EL (cell line): ENCODE data around the gene SULT2A1.
A peak's percentile ranks its signal among the peaks of the same experiment; 100 is the strongest.
"Not testable (repeated sequence)": the region's sequence is repeated elsewhere in the genome, so short reads cannot be mapped to it uniquely, and the experiment has no call there.

Source experiments
- DNase-seq: peaks from one replicate; pipeline ENCODE4 v3.0.0-alpha.2; 2016

Gene SULT2A1, protein sequence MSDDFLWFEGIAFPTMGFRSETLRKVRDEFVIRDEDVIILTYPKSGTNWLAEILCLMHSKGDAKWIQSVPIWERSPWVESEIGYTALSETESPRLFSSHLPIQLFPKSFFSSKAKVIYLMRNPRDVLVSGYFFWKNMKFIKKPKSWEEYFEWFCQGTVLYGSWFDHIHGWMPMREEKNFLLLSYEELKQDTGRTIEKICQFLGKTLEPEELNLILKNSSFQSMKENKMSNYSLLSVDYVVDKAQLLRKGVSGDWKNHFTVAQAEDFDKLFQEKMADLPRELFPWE

GRCh38 chr19:47886010-47886559 is at the start of gene SULT2A1:
Gene SULT2A1 (minus strand): TSS chr19:47886315. CDS start chr19:47886257, 58 bp downstream.
- DNase-seq = no peak

DNA sequence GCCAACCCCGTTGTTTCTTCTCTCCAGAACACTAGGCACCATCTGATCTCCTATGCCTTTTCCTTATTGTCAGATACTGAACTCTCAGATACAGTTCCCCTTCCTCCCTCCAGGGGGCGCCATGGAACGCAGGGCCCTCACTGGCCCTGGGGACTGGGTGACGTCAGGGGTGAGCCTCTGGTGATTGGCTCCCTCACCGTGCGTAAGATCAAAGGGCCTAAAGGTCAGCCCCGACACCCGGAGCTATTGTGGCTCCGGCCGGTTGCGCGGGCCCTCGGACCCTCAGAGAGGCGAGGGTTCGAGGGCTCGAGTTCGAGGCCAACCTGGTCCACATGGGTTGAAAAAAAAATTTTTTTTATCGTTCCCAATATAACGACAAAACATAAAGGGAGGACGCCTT is 42.5 kb upstream of the SULT2A1 start:
- DNase-seq = not testable (repeated sequence)

DNA sequence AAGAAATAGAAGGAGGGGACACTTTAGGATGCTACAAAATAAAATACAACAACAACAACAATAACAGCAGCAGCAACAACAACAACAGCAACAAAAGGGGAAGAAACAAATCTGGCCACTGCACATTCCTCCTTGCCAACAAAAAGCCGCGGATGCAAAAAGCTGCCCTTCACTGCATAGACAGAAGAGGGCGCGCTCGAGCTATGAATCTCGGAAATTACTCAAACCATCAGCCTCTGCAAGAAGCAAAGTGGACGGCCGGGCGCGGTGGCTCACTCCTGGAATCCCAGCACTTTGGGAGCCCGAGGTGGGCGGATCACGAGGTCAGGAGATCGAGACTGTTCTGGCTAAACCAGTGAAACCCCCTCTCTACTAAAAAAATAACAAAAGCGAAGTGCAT is 34.0 kb upstream of the SULT2A1 start:
- not testable (repeated sequence) for DNase-seq

- DNase-seq = not testable (repeated sequence)
Observed at GRCh38 chr19:47910191-47910590, 24.1 kb upstream of the SULT2A1 start.

- DNase-seq = not testable (repeated sequence)
Observed at GRCh38 chr19:47909350-47909749, 23.2 kb upstream of the SULT2A1 start.

DNA sequence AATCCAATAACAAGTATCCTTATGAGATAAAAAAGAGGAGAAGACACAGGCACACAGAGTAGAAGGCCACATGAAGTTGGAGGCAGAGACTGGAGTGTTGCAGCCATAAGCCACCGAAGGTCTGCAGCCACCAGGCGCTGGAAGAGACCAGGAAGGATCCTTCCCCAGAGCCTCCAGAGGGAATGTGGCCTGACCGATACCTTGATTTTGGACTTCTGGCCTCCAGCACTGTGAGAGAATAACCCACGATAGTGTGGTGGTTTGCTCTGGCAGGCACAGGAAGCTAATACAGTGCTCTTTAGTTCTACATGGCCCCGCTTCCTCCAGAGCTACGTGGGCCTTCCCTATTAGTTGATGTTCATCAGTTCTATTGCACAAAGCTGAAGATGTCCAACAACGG is 15.3 kb upstream of the SULT2A1 start:
- no peak for DNase-seq

DNA sequence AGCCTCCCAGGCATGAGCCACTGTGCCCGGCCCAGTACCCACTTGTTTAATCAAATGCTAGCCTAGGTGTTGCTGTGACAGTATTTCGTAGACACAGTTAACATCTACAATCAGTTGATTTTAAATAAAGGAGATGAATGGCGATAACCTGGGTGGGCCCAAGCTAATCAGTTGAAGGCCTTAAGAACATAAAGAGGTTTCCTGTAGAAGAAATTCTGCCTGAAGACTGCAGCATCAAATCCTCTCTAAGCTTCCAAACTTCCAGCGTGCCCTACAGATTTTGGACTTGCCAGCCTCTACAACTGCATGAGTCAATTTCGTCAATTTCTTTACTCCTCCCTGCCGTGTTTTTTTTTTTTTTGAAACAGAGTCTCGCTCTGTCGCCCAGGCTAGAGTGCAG is 13.2 kb upstream of the SULT2A1 start:
- DNase-seq = no peak

GRCh38 chr19:47897861-47898260 is 11.7 kb upstream of the SULT2A1 start:
- no peak for DNase-seq

GRCh38 chr19:47896773-47897172 is 10.7 kb upstream of the SULT2A1 start:
- DNase-seq = no peak

DNA sequence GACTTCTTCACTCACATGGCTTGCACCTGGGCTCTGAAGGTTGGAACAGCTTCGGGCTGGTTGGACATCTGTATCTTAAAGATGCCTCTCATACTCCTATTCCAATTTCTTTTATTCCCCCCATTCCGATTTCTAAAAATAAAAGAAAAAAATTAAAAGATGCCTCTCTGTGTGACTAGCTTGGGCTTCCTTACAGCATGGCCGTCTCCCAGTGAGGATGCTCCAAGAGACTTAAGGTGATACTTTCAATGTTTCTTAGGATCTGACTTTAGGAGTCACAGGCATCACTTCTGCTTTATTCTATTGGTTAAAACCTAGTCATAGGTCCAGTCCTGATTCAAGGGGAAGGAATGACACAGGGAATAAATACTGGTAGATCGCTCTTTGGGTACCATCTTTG is 9.9 kb upstream of the SULT2A1 start:
- DNase-seq = no peak

GRCh38 chr19:47895165-47895782 is 9.2 kb upstream of the SULT2A1 start:
- DNase-seq = no peak

DNA sequence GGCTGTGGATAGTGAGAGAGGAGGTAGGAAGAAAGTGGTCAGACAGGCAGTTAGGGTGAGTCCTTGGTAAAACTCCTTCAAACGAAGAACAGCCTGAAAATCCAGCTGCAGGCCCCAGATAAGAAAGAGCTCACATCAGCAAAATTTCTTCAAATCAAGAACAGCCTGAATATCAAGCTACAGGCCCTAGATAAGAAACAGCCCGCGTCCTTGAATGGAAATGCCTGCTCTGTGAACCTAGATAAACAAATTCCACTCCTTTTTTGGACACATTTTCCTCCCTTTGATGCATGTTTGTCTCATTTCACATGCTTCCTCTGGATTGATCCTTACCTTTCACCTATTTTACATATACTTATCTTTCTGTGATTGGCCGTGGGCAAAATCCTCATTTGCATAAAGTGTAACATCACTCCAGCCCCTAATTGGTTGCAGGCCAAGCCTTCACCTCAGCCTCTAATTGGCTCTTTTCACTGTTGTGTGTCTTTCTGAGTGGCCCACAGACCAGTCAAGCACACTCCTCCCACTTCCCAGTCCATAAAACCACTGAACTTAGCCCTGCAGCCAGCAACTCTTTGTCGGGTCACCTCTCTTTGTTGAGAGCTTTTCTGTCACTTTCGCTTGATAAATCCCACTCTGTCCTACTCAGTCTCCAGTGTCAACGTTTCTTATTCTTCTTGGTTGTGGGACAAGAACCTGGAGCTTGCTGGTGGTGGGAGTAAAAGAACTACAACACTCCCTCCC is 6.0 kb upstream of the SULT2A1 start:
- DNase-seq = no peak

DNA sequence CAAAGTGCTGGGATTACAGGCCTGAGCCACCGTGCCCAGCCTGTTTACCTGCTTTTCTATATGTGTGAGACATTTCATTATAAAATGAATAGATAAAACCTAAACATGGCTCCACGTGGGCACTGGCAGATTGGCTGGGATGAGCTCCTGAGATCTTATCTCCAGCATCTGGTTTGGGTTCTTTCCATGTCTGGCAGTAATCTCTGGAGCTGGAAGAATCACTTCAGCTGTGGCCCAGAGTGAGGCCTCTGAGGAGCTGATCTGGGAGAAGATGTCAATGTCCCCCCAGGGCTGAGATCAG is 5.5 kb upstream of the SULT2A1 start:
- DNase-seq = no peak

GRCh38 chr19:47890865-47891621 is 4.9 kb upstream of the SULT2A1 start:
- DNase-seq = no peak

DNA sequence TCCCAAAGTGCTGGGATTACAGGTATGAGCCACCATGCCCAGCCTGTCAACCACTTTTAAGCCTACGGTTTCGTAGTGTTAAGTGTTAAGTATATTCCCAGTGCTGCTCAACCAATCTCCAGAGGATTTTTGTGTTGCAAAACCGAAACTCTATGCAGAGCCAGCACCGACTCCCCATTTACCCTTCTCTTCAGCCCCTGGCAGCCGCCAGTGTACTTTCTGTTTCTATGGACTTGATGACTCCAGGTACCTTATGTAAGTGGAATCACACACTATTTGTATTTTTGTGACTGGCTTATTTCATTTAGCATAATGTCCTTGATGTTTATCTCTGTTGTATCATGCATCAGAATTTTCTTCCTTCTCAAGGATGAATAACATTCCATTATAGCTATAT is 1.1 kb downstream of the SULT2A1 start:
- DNase-seq = no peak

DNA sequence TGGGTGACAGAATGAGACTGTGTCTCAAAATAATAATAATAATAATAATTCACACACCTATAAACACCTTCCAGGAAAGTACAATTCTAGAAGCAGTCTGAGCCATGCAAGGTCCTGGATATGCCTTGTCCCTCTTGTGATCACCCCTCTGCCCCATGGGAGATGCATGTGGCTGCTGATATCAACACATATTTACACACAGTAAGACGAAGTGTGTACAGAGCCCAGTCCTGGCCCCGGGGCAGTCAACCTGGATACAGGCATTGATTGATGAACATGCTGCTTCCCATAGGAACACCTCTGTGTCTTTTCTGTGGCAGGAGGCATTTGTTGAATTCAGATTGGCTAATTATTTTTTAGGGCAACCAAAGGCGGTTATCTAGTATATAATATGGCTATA is 3.2 kb downstream of the SULT2A1 start:
- DNase-seq = no peak

- DNase-seq = no peak
Observed at GRCh38 chr19:47881757-47882156, 4.4 kb downstream of the SULT2A1 start.

GRCh38 chr19:47879385-47879784 is 6.7 kb downstream of the SULT2A1 start:
- DNase-seq = not testable (repeated sequence)

DNA sequence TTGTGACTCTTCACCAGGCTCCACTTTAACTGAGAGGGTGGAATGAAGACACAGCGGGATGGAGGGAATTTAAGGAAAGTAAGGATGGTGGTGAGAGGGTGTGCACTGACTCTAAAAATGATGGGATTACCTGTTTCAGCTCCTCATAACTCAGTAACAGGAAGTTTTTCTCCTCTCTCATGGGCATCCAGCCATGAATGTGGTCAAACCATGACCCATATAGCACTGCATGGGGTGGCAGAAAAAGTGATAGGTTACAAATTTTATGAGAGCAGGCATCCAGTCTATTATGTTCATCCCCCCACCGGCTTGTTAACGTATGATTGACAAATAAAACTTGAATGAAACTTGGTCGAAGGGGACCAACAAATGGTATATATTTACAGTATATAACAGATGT is 7.2 kb downstream of the SULT2A1 start:
- no peak for DNase-seq

GRCh38 chr19:47865166-47865565 is 20.9 kb downstream of the SULT2A1 start:
- no peak for DNase-seq

DNA sequence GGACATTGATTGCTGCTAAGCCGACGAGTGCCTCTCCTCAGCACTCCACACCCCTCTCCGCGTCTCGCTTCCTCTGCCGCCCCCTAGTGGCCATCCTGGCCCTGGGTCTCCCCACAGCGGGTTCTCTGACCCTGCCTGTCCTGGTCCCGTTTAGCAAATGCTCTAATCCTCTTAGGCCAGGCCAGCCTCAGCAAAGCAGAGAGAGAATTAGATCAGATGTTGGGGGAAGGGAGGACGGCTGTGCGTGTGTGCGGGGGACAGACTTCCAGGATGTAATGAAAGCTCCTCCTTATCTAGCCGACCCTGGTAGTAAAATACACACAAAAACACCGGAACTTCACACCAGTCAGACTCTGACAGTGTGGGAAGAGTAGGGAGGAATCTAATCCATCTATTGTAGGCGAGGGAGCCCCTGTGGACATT is 22.6 kb downstream of the SULT2A1 start:
- peak; percentile 74 for DNase-seq

DNA sequence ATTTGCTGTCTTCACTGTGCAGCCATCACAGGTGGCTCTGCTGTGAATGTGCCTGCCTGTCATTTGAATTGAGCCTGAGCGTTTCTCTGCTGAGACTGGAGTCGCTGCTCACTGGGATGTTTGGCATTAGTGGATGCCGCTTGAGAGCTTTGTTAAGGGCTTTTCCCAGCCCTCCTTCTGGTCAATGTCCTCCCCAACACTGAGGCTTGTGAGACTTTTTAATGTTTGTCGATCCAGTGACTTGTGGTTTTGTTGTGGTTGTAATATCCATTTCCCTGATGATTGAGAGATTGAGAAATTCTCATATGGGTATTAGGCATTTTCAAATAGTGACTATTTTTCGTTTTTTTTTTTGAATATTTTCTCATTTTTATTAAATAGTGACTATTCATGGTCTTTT is 24.5 kb downstream of the SULT2A1 start:
- no peak for DNase-seq

- no peak for DNase-seq
Observed at GRCh38 chr19:47860602-47861297, 25.4 kb downstream of the SULT2A1 start.
